Thymus (tissue), 11 donors: ENCODE results near the gene OR51D1. TPM values are rescaled to one million over a fixed set of nuclear protein-coding genes. Genes with fewer than 3 reads are reported as not detected.

Source experiments
- DNase-seq, 9 donors: peaks; one replicate each; pipeline ENCODE4 v3.0.0-alpha.2; 2013; ENCODE audit warnings: low spot score in 9 of 9, low read depth in 6 of 9, missing footprints in 1 of 9
- H3K27ac ChIP-seq, 2 donors: one replicate each; pipeline ENCODE4 v1.5.1; 2013; ENCODE audit warnings: control low read depth in 1 of 2, low read depth in 1 of 2, low read length in 1 of 2, mild to moderate bottlenecking in 1 of 2, moderate library complexity in 1 of 2
- H3K27me3 ChIP-seq, 2 donors: one replicate each; pipeline ENCODE4 v1.5.1; 2013; ENCODE audit warnings: low read length in 1 of 2; ENCODE audit not compliant: control insufficient read depth in 2 of 2, insufficient read depth in 1 of 2
- H3K36me3 ChIP-seq, 2 donors: one replicate each; pipeline ENCODE4 v1.5.1; 2013; ENCODE audit warnings: low read length in 1 of 2, mild to moderate bottlenecking in 1 of 2, moderate library complexity in 1 of 2; ENCODE audit not compliant: control insufficient read depth in 2 of 2, insufficient read depth in 2 of 2
- H3K4me1 ChIP-seq, 2 donors: one replicate each; pipeline ENCODE4 v1.5.1; 2013; ENCODE audit warnings: low read length in 2 of 2; ENCODE audit not compliant: control insufficient read depth in 2 of 2, insufficient read depth in 2 of 2
- H3K4me3 ChIP-seq, 2 donors: one replicate each; pipeline ENCODE4 v1.5.1; 2013; ENCODE audit warnings: low read length in 2 of 2, control low read depth in 1 of 2, mild to moderate bottlenecking in 1 of 2
- H3K9me3 ChIP-seq, 2 donors: one replicate each; pipeline ENCODE4 v1.5.1; 2013; ENCODE audit warnings: low read length in 1 of 2, mild to moderate bottlenecking in 1 of 2; ENCODE audit not compliant: control insufficient read depth in 2 of 2, insufficient read depth in 1 of 2
- WGBS: extraction: QIAGEN DNeasy Blood & Tissue Kit; methylation state at CpG from one replicate; pipeline ENCODE4 v1.1.7; 2013; 5-methylcytosine and 5-hydroxymethylcytosine counted together
- polyA plus RNA-seq: library from polyadenylated mRNA; stranded (reverse); fragments of 200-250 nt; gene quantifications from one replicate; pipeline ENCODE4 v1.2.3, GENCODE V29; 2013
- total RNA-seq: library from RNA; stranded (reverse); fragments of 120-200 nt; gene quantifications from one replicate; pipeline ENCODE4 v1.2.4, GENCODE V29; 2013
- donor health status: healthy.

The OR51D1 gene
- total and polyA plus RNA-seq, 2 donors: under 0.01 TPM; not detected in 1

DNA sequence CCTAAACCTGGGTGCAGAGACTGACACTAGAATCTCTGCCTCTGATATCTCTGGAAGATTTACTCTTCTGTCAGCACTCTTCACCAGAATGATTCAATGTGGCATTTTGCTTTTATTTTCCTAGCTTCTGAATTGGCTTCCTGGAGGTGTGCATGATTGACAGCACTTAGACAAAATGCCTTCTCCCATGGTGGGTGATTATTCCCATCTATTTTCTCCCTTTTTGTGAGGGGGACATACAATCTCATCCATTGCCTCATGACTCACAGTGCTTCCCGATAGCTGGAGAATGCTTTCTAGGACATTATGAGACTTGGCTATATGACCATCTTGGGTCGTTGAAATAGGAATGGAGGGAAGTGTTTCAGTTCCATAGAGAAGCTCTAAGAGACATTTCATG, 25.3 kb upstream of the OR51D1 start:
- Histone ChIP-seq H3K27ac (no peak overlapping the region), H3K36me3 (no peaks in the 10 kb centered on the region), H3K4me1 (peaks cover 2 to 5% of the 10 kb centered on the region in 2 donors), H3K27me3 (no peaks in the 10 kb centered on the region), H3K9me3 (no peaks in the 10 kb centered on the region), H3K4me3 (no peak overlapping the region)
- WGBS: 96% methylated on average over 2 of the region's 2 CpGs
- no peak for DNase-seq

DNA sequence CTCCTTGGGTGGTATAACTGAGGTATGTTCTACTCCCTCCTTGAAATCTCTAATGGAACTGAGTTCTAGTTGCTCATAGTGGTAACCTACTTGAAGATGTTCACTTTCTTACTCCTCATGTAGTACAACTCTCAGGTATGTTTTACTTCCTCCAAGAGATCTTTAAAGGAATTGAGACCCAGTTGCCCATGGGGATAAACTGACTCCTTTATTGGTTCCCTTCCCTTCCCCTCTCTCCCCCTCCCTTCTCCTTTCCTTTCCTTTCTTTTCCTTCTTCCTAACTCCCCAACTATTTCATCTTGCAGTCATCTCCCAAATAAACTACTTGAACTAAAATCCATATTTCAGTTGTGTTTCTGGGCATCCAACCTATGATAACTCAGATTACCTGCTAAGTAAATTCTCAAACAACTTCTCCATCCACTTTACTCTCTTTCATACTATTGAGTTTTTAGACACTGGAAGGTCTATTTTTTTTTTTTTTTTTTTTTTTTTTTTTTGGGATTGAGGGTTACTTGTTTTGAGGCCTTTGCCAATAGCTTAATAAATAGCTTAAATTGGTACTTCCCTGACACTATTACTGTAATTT, 21.3 kb upstream of the OR51D1 start:
- no peak overlapping the region for H3K27ac ChIP-seq
- H3K36me3 ChIP-seq: no peaks in the 10 kb centered on the region
- no peak for DNase-seq
- H3K9me3 ChIP-seq: no peaks in the 10 kb centered on the region
- H3K4me3 ChIP-seq: no peak overlapping the region
- H3K4me1 ChIP-seq: no peaks in the 10 kb centered on the region
- no peaks in the 10 kb centered on the region for H3K27me3 ChIP-seq

DNA sequence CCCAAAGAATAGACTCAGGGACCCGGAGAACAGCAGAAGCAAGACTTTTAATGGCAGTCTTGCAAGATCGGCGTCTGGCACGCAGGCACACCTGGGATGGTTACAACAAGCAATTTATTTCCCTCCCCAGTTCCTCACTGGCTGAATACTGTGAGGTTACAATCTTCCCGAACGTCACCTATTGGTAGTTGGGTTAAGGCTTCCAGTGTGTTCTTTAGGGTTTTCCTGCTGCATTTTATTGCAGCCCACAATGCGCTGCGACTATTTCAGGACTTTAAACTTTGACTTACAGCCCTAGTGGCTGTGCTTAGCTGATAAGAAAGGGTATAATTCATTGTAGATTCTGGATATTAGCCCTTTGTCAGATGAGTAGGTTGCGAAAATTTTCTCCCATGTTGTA, 17.8 kb upstream of the OR51D1 start:
- Histone ChIP-seq H3K4me1 (no peaks in the 10 kb centered on the region), H3K27me3 (no peaks in the 10 kb centered on the region), H3K27ac (no peak overlapping the region), H3K9me3 (no peaks in the 10 kb centered on the region), H3K4me3 (no peak overlapping the region), H3K36me3 (no peaks in the 10 kb centered on the region)
- 83% methylated on average over 9 of the region's 9 CpGs for WGBS
- no peak for DNase-seq

DNA sequence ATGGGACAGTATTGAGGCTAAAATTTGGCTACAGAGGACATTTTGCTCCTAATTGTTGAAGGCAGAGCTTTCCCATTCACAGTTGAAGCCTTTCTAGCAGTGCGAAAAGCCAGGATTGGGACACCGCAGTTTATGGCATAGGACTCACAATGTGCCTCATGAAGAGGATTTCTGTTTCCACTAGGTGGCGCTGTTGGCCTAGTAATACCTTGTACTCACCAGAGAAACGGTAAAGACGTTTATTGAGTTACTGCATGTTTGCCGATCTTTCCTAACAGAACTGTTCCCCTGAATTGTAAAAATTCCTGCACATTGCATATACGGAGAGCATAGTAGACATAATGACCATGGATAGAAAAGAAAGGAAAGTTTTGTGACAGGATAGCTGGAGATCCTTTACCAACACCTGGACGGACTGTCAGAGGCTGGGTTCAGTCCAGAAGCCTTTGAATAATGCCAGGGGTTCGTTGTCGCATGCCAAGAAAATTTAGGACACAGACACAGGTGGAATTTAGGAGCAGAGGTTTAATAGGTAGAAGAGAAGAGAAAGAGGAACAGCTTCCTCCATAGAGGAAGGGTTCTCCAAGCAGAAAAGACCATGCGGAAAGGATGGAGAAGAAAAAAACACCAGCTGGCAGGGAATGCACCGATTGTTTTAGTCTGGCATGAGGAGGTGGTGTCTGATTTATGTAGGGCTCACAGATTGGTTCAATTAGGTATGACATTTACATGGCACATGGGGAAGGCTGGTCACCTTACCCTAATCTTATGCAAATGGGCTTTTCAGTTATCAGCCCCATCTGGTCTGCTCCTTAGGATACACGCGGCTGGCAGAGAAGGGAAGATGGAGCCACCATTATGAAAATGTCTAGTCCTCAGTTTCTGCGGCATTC, 10.8 kb upstream of the OR51D1 start:
- WGBS: 61% methylated on average over 15 of the region's 15 CpGs
- no peak overlapping the region for H3K27ac ChIP-seq
- no peaks in the 10 kb centered on the region for H3K36me3 ChIP-seq
- peak in 7 of 9 donors; percentile 15 to 55 (median 28) for DNase-seq
- H3K27me3 ChIP-seq: no peaks in the 10 kb centered on the region
- no peaks in the 10 kb centered on the region for H3K4me1 ChIP-seq
- no peak overlapping the region for H3K4me3 ChIP-seq
- no peaks in the 10 kb centered on the region for H3K9me3 ChIP-seq

DNA sequence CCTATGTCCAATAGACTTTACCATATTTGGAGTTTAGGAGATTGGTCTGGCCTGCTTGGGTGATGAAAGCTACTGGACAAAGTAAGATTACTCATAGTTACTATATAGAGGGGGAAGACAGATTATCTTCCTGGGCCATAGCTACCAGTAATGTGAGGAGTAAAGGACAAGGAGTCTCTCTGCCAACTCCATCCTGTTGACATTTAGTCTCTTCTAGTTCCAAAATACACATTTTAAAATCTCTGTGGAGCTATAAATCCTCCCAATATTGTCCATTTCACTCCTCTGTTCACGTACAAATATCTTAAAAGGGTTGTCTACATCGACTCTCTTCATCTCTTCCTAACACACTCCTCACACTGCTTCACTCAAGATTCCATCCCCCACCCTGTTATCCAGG, 1.1 kb upstream of the OR51D1 start:
- H3K4me3 ChIP-seq: no peak overlapping the region
- no peaks in the 10 kb centered on the region for H3K36me3 ChIP-seq
- no peaks in the 10 kb centered on the region for H3K4me1 ChIP-seq
- 98% methylated on average over 2 of the region's 2 CpGs for WGBS
- no peak for DNase-seq
- H3K9me3 ChIP-seq: no peaks in the 10 kb centered on the region
- H3K27me3 ChIP-seq: peaks cover 0 to 3% of the 10 kb centered on the region in 2 donors
- H3K27ac ChIP-seq: no peak overlapping the region

DNA sequence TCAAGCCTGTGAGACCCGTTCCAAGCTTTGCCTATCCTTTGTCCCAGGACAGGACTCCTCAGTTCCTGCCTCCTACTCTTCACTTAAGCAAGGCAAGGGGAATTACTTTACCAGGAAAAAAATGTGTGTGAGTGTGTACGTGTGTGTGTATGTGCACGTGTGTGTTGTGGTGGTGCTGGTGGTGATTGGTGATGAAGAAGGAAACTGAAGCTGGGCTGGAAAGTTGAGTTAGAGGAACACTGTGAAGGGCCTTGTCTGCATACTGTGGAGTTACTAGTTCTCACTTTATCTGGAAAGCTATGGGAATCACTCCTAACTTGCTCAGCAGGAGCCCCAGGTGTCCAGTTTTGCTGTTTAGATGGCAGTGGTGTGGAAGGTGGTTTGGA, 378 bp downstream of the OR51D1 start:
- no peak overlapping the region for H3K27ac ChIP-seq
- 91% methylated on average over 3 of the region's 3 CpGs for WGBS
- H3K4me1 ChIP-seq: no peaks in the 10 kb centered on the region
- H3K4me3 ChIP-seq: no peak overlapping the region
- DNase-seq: no peak
- no peaks in the 10 kb centered on the region for H3K9me3 ChIP-seq
- H3K36me3 ChIP-seq: no peaks in the 10 kb centered on the region
- H3K27me3 ChIP-seq: peaks cover 0 to 3% of the 10 kb centered on the region in 2 donors

DNA sequence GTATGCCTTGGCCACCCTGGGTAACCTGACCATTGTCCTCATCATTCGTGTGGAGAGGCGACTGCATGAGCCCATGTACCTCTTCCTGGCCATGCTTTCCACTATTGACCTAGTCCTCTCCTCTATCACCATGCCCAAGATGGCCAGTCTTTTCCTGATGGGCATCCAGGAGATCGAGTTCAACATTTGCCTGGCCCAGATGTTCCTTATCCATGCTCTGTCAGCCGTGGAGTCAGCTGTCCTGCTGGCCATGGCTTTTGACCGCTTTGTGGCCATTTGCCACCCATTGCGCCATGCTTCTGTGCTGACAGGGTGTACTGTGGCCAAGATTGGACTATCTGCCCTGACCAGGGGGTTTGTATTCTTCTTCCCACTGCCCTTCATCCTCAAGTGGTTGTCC, 2.7 kb downstream of the OR51D1 start:
- Histone ChIP-seq H3K9me3 (no peaks in the 10 kb centered on the region), H3K27me3 (peaks cover 0 to 3% of the 10 kb centered on the region in 2 donors), H3K4me3 (no peak overlapping the region), H3K27ac (no peak overlapping the region), H3K36me3 (no peaks in the 10 kb centered on the region), H3K4me1 (no peaks in the 10 kb centered on the region)
- 96% methylated on average over 6 of the region's 6 CpGs for WGBS
- no peak for DNase-seq

DNA sequence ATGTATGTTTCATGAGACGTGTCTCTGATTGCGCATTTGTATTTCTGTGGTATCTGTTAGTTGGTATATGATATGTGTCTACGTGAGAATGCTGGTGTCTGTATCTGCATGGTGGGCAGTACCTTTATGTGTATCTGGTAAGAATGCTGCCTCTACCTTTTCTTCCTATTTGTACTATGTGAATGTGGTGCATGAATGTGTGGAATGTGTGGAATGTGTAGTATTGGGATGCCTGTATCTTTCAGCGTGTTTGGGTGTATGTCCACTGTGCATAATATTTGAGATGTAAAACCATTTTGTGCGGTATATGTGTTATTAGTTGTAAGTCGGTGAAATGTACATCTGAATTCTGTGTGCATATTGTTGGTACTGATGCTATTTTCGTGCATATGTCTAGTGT, 4.2 kb downstream of the OR51D1 start:
- DNase-seq: no peak
- H3K4me1 ChIP-seq: no peaks in the 10 kb centered on the region
- WGBS: 94% methylated on average over 7 of the region's 7 CpGs

DNA sequence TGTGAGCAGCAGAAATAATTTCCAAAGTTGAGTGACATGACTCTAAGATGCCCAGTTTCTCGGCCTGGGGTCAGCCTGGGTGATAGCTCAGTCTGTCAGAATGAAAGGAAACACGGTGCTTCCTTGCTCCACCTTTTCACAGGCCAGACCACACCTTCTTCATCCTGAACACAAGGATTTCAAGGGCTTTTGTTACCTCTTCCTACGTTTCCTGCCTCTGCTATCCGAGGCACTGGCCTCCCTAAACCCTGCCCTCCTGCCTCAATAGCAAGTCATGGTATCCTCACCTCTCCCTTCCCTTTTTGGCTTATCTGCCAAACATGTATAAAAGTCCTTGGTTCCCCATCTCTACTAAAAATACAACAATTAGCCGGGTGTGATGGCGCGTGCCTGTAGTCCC, 4.8 kb downstream of the OR51D1 start:
- 90% methylated on average over 7 of the region's 7 CpGs for WGBS
- Histone ChIP-seq H3K4me1 (no peaks in the 10 kb centered on the region), H3K27ac (no peak overlapping the region), H3K9me3 (no peaks in the 10 kb centered on the region), H3K4me3 (no peak overlapping the region), H3K36me3 (no peaks in the 10 kb centered on the region), H3K27me3 (peaks cover 0 to 3% of the 10 kb centered on the region in 2 donors)
- no peak for DNase-seq

More for the DNA sequence above, 4.2 kb downstream of the OR51D1 start:
- peaks cover 0 to 3% of the 10 kb centered on the region in 2 donors for H3K27me3 ChIP-seq
- no peaks in the 10 kb centered on the region for H3K36me3 ChIP-seq
- H3K4me3 ChIP-seq: no peak overlapping the region
- no peaks in the 10 kb centered on the region for H3K9me3 ChIP-seq
- no peak overlapping the region for H3K27ac ChIP-seq
